Muscle layer of colon (tissue), 2 donors: ENCODE results near the gene MFAP4.

ENCODE experiments used
- H3K27ac ChIP-seq: one replicate; pipeline ENCODE4 v1.7.0; 2013; ENCODE audit warnings: low read depth, mild to moderate bottlenecking, low read length, moderate library complexity
- H3K27me3 ChIP-seq, 2 donors: one replicate each; pipeline ENCODE4 v1.7.0; 2013; ENCODE audit warnings: low read length in 2 of 2, mild to moderate bottlenecking in 2 of 2; ENCODE audit not compliant: insufficient read depth in 2 of 2, control insufficient read depth in 1 of 2
- H3K36me3 ChIP-seq: one replicate; pipeline ENCODE4 v1.7.0; 2013; ENCODE audit warnings: mild to moderate bottlenecking, low read length; ENCODE audit not compliant: insufficient read depth
- H3K4me1 ChIP-seq: one replicate; pipeline ENCODE4 v1.7.0; 2013; ENCODE audit warnings: mild to moderate bottlenecking, low read length; ENCODE audit not compliant: insufficient read depth
- H3K4me3 ChIP-seq, 2 donors: one replicate each; pipeline ENCODE4 v1.7.0; 2013; ENCODE audit warnings: low read length in 2 of 2, low read depth in 1 of 2, mild to moderate bottlenecking in 1 of 2, moderate library complexity in 1 of 2
- H3K9ac ChIP-seq: one replicate; pipeline ENCODE4 v1.7.0; 2013; ENCODE audit warnings: low read length
- H3K9me3 ChIP-seq: one replicate; pipeline ENCODE4 v1.7.0; 2013; ENCODE audit warnings: mild to moderate bottlenecking, low read length
- donor health status: abdominal sarcoma.
- donor health status: Adenocarcinoma of cecum.

Gene MFAP4

DNA sequence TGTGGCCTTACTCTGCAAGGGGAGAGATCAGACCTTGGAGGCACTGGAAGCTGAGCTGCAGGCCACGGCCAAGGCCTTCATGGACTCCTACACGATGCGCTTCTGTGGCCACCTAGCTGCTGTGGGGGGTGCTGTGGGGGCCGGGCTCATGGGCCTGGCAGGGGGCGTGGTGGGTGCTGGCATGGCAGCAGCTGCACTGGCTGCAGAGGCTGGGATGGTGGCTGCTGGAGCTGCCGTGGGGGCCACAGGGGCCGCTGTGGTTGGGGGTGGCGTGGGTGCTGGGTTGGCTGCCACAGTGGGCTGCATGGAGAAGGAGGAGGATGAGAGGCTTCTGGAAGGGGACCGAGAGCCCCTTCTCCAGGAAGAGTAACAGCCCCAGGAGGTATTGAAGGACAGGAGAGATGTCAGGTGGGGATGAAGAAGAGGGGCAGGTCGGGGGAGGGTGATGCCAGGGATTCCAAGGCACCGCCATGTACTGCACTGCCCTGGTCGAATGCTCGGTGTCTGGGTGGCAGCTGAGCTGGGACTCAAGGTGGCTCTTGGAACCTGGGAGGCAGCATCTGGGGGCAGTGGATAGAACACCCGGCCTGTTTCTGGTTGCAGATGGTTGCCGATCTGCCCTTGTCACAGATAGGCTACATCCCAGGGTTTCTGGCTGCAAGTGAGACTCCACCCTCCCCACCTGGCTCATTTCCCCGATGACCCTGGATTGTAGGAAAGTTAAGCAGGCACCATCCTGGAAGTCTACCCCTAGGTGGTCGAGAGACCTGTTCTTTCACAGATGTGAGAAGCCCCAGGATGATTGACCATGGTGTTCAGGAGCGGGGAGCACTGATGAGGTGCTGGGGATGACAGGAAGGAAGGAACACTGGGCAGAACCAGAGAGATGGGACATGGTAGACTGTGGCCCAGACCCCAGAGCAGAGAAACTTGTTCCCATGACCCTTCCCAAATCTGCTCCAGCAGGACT lies 29.1 kb upstream of the MFAP4 start:
- H3K9me3 ChIP-seq, result no peaks in the 10 kb centered on the region
- H3K27ac ChIP-seq, result no peak overlapping the region
- H3K27me3 ChIP-seq, result no peaks in the 10 kb centered on the region
- peaks cover 2% of the 10 kb centered on the region for H3K4me1 ChIP-seq
- H3K4me3 ChIP-seq, result no peak overlapping the region
- no peaks in the 10 kb centered on the region for H3K36me3 ChIP-seq
- H3K9ac ChIP-seq, result no peak overlapping the region

DNA sequence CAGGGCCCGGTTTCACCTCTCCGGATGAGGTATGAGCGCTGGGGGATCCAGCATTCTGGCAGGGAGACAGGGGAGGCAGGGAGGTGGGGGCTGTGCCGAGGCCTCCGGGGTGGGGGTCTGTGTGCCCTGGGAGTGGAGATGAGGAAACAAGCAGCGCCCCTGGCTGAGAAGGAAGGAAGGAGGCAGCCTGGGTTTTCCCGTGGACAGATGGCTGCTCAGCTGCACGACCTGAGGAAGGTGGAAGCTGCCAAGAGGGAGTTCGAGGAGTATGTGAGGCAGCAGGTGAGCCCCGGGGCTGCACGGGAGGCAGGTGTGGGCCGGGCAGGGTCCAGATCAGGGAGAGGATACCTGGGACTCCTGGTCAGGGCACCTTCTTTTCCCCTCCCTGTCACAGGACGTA lies 28.3 kb upstream of the MFAP4 start:
- H3K36me3 ChIP-seq, result no peaks in the 10 kb centered on the region
- no peak overlapping the region for H3K4me3 ChIP-seq
- no peak overlapping the region for H3K27ac ChIP-seq
- peaks cover 10% of the 10 kb centered on the region for H3K4me1 ChIP-seq
- no peaks in the 10 kb centered on the region for H3K9me3 ChIP-seq
- no peak overlapping the region for H3K9ac ChIP-seq
- no peaks in the 10 kb centered on the region for H3K27me3 ChIP-seq

DNA sequence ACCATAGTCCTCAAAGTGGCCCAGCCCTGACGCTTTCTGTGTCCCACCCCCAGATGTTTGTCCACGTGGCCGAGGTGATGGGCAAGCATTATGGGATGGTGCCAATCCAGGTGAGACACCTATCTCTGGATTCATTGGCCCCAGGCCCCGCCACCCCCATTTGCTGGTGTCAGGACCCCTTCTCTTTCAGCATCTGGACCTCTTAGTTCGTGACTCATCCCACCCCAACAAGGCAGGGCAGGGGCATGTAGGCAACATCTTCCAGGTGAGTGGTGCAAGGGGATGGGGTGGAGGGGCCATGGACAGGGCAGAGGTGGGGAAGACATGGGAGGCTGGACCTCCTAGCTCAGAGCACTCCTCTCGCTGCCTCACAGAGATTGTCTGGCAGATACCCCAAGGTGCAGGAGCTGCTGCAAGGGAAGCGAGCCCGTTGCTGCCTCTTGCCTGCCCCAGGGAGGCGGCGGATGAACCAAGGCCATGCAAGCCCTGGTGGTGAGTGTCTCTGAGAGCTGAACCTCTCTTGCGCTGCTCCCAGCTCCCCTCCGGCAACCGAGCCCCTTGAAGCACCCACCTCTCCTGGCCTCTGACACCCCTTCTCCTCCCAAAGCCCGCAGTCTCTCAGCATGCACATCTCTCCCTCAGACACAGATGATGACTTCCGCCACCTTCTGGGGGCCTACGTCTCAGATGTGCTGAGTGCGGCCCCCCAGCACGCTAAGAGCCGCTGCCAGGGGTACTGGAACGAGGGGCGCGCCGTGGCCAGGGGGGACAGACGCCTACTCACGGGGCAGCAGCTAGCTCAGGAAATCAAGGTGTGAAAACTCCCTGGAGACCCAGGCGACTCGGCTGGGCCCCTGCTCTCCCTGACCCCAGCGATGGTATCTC lies 27.6 kb upstream of the MFAP4 start:
- Histone ChIP-seq H3K4me3 (no peak overlapping the region), H3K36me3 (no peaks in the 10 kb centered on the region), H3K9me3 (no peaks in the 10 kb centered on the region), H3K4me1 (peaks cover 11% of the 10 kb centered on the region), H3K9ac (no peak overlapping the region), H3K27ac (no peak overlapping the region), H3K27me3 (no peaks in the 10 kb centered on the region)

DNA sequence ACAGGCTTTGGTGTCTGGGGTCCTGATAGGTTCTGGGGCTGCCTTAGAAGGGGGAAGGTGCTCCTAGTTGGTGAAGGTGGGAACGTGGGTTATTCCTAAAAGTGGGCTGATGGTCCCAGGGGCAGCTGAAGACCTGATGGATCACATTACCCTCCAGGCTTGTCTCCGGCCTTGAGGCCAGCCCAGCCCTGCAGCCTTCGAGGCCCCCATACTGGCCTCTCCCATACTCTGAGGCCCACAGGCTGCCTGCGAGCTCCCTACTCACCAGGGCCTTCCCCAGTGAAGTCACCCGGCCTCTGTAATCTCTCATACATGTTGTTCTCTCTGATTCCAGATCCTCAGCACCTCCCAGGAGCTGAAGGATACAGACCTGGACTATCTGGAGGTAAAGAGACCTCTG lies 26.8 kb upstream of the MFAP4 start:
- no peak overlapping the region for H3K27ac ChIP-seq
- no peak overlapping the region for H3K9ac ChIP-seq
- no peaks in the 10 kb centered on the region for H3K27me3 ChIP-seq

DNA sequence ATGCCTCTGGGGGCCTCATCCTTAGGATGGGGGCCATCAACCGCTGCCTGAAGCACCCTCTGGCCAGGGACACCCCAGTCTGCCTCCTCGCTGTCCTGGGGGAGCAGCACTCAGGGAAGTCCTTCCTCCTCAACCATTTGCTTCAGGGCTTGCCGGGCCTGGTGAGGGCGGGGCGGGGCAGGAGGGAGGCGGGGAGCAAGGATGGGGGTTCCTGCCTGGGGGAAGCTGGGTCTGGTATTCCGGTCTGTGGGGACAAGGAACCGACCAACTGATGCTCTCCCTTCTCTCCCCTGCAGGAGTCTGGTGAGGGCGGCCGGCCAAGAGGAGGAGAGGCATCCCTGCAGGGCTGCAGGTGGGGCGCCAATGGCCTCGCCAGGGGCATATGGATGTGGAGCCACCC lies 26.0 kb upstream of the MFAP4 start:
- H3K4me1 ChIP-seq, result peaks cover 11% of the 10 kb centered on the region
- no peaks in the 10 kb centered on the region for H3K9me3 ChIP-seq
- H3K4me3 ChIP-seq, result no peak overlapping the region
- no peak overlapping the region for H3K27ac ChIP-seq
- H3K36me3 ChIP-seq, result no peaks in the 10 kb centered on the region
- H3K27me3 ChIP-seq, result no peaks in the 10 kb centered on the region
- H3K9ac ChIP-seq, result no peak overlapping the region

More for the DNA sequence above, 26.8 kb upstream of the MFAP4 start:
- H3K36me3 ChIP-seq, result no peaks in the 10 kb centered on the region
- no peaks in the 10 kb centered on the region for H3K9me3 ChIP-seq
- peaks cover 11% of the 10 kb centered on the region for H3K4me1 ChIP-seq
- no peak overlapping the region for H3K4me3 ChIP-seq

DNA sequence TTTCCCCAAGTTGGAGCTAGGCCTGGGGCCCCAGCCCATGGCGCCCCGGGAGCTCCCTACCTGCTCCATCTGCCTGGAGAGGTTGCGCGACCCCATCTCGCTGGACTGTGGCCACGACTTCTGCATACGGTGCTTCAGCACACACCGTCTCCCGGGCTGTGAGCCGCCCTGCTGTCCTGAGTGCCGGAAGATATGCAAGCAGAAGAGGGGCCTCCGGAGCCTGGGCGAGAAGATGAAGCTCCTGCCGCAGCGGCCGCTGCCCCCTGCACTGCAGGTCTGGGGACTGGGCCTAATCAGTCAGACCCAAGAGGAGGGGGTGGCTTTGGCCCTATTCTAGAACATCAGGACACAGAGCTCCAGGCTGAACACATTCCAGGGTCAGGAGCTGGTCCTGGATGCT lies 25.5 kb upstream of the MFAP4 start:
- H3K4me1 ChIP-seq, result peaks cover 11% of the 10 kb centered on the region
- no peak overlapping the region for H3K27ac ChIP-seq
- H3K27me3 ChIP-seq, result no peaks in the 10 kb centered on the region
- no peaks in the 10 kb centered on the region for H3K9me3 ChIP-seq
- H3K36me3 ChIP-seq, result no peaks in the 10 kb centered on the region
- H3K9ac ChIP-seq, result no peak overlapping the region
- no peak overlapping the region for H3K4me3 ChIP-seq

DNA sequence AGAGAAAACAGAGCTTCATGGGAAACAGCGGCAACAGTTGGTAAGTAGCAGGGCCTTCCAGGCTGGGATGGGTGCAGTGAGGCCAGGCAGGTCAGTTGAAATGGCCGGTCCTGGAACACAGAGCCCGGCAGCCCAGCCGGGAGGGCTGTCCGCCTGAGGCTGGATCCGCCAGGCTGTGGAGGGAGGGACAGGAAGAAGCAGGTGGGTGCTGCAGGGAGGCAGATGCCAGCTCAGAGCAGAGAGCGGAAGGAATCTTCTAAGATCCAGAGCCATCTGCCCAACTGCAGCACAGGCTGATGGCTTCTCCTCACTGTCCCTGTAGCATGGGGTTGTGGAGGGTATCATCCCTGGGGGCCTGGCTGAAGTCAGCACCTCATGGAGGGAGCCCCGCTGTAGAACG lies 24.6 kb upstream of the MFAP4 start:
- H3K9me3 ChIP-seq, result no peaks in the 10 kb centered on the region
- no peaks in the 10 kb centered on the region for H3K36me3 ChIP-seq
- H3K4me3 ChIP-seq, result peak overlapping the region in 1 of 2 donors; percentile 61
- no peak overlapping the region for H3K9ac ChIP-seq
- no peak overlapping the region for H3K27ac ChIP-seq
- H3K4me1 ChIP-seq, result peaks cover 11% of the 10 kb centered on the region
- H3K27me3 ChIP-seq, result no peaks in the 10 kb centered on the region

DNA sequence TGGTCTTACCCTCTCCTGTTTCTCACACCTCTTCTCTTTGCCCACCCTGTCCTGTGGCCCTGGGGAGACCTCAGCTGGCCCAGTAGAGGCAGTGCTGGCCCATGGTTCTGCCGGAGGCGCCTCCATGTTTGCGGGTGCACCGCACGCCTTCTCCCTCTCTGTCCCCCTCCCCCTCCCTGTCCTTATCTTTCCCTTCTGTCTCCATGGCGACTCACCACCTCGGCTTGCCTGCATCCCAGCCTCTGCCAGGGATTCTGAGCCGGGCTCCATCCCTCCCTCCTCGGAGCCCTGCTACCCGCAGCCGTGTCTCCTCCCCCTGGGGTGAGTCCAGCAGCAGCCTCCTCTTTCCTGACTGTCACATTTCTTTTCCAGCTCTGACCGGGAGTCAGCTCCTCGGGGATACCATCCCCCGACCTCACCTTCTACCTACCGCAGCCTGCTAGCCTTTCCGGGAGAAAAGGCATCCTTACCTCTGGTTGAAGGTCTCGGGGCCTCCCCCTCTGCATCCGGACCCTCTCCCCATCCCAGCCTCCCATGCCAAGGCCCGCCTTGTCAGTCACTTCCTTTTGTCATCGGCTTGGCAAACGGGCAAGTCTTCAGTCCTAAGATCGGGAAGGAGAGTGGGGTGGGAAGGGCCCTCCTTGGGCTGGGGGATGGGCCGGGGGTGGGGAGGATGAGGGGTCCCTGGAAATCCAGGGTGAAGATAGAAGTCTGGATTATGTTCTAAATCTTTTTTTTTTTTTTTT lies 24.1 kb upstream of the MFAP4 start, which contains the start of gene RNF112:
TSS of gene RNF112 (plus strand) at position 358 of the 746 bp plus-strand sequence. CDS start at position 535, 177 bp downstream.
- Histone ChIP-seq H3K4me3 (peak within 1 kb of the TSS; percentile 34 to 61), H3K9me3 (no peaks in the 10 kb centered on the region), H3K9ac (peak within 1 kb of the TSS; percentile 27), H3K4me1 (peaks cover 11% of the 10 kb centered on the region), H3K36me3 (no peaks in the 10 kb centered on the region), H3K27ac (peak within 1 kb of the TSS; percentile 41), H3K27me3 (no peaks in the 10 kb centered on the region)

DNA sequence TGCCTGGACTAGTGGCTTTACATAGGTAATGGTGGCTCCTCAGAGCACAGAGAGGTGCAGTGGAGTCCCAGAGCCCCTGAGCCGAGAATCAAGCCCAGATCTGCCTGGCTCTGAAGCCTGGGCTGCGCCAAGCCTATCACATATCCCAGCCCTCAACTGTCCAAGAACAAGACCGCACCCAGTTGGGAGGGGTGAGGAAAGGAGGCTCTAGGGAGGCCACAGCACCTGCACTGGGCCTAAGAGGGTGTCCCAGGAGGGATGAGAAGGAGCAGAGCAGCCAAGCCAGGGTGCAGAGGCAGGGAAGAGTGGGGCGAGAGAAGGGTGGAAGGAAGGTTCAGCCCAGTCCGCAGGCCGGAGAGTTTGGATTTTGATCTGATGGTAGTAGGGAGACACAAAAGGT lies 23.1 kb upstream of the MFAP4 start:
- Histone ChIP-seq H3K27ac (no peak overlapping the region), H3K4me1 (peaks cover 11% of the 10 kb centered on the region), H3K9ac (no peak overlapping the region), H3K4me3 (no peak overlapping the region), H3K27me3 (no peaks in the 10 kb centered on the region), H3K9me3 (no peaks in the 10 kb centered on the region), H3K36me3 (no peaks in the 10 kb centered on the region)

DNA sequence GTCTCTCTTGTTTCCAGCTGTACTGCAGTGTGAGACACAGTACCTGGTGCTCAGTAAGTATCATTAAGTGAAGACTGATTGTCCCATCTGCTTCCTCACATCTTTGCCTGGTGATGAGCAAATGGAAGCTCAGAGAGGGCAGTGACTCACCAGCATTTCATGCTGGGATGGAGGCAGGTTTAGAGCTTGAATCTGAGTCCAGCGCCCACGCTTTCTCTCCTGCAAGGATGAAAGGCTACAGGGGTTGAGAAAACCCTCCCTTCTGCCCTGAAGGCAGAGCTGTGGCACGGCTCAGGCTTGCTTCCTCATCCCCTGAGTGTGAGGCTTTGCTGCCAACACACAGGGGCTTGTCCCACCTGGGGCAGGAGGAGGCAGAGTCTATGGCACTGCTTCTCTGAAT lies 22.5 kb upstream of the MFAP4 start:
- H3K4me3 ChIP-seq, result no peak overlapping the region
- H3K27me3 ChIP-seq, result no peaks in the 10 kb centered on the region
- no peaks in the 10 kb centered on the region for H3K9me3 ChIP-seq
- H3K27ac ChIP-seq, result no peak overlapping the region
- no peaks in the 10 kb centered on the region for H3K36me3 ChIP-seq
- peaks cover 11% of the 10 kb centered on the region for H3K4me1 ChIP-seq
- H3K9ac ChIP-seq, result no peak overlapping the region

DNA sequence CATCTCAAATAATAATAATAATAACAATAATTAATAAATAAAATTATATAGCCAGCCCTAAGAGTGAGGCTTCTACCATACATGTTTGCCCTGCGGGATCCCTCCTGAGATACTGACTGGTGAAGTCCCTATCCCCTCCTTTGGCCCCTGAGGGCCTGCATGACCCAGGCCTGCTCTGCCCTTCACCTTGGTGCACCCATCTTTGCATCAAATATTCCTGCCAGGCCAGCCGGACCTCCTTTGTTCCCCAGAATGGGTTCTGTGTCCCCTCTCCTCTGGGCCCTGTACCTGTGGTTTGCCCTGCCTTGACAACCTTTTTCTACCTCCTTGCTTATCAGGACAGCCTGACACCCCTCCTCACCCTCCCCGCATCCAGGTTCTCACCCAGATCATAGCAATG lies 22.1 kb upstream of the MFAP4 start:
- Histone ChIP-seq H3K27ac (no peak overlapping the region), H3K4me1 (peaks cover 11% of the 10 kb centered on the region), H3K4me3 (no peak overlapping the region)

More for the DNA sequence above, 22.1 kb upstream of the MFAP4 start:
- Histone ChIP-seq H3K36me3 (no peaks in the 10 kb centered on the region), H3K9me3 (no peaks in the 10 kb centered on the region), H3K27me3 (no peaks in the 10 kb centered on the region), H3K9ac (no peak overlapping the region)
